Loucy (cell line): ENCODE results near the gene METAP1.
A peak's percentile ranks its signal among the peaks of the same experiment; 100 is the strongest.
"Not testable (repeated sequence)": the region's sequence is repeated elsewhere in the genome, so short reads cannot be mapped to it uniquely, and the experiment has no call there.

Source experiments
- H2AFZ ChIP-seq: fragments of 200-600 bp; sonication (generic); 2 replicates; pipeline ENCODE4 v1.6.0; 2016; ENCODE audit warnings: antibody characterized with exemption, mild to moderate bottlenecking, low read length, moderate library complexity
- H3F3A ChIP-seq: fragments of 200-600 bp; 2 replicates; pipeline ENCODE4 v1.6.0; 2016; ENCODE audit warnings: antibody characterized with exemption, low read depth, mild to moderate bottlenecking
- H3K27me3 ChIP-seq: fragments of 200-600 bp; sonication (generic); 2 replicates; pipeline ENCODE4 v1.6.1; 2014; ENCODE audit warnings: low read length, mild to moderate bottlenecking; ENCODE audit not compliant: insufficient read depth, poor library complexity, severe bottlenecking
- H3K36me3 ChIP-seq: fragments of 200-600 bp; sonication (generic); 2 replicates; pipeline ENCODE4 v1.6.1; 2016; ENCODE audit warnings: low read length; ENCODE audit not compliant: insufficient read depth
- H3K4me1 ChIP-seq: fragments of 200-600 bp; sonication (generic); 2 replicates; pipeline ENCODE4 v1.5.1; 2014; ENCODE audit warnings: low read length, mild to moderate bottlenecking; ENCODE audit not compliant: insufficient read depth, poor library complexity, severe bottlenecking
- H3K4me2 ChIP-seq: fragments of 200-600 bp; sonication (generic); 2 replicates; pipeline ENCODE4 v1.6.0; 2014; ENCODE audit warnings: antibody characterized with exemption, low read length, low read depth, mild to moderate bottlenecking; ENCODE audit not compliant: poor library complexity, severe bottlenecking
- H3K4me3 ChIP-seq: fragments of 200-600 bp; sonication (generic); 2 replicates; pipeline ENCODE4 v1.5.1; 2014; ENCODE audit warnings: low read length, mild to moderate bottlenecking, mixed read lengths; ENCODE audit not compliant: poor library complexity, severe bottlenecking
- H3K79me2 ChIP-seq: fragments of 200-600 bp; sonication (generic); 2 replicates; pipeline ENCODE4 v1.6.1; 2014; ENCODE audit warnings: low read length; ENCODE audit not compliant: insufficient read depth
- H3K9ac ChIP-seq: fragments of 200-600 bp; sonication (generic); 2 replicates; pipeline ENCODE4 v1.6.0; 2014; ENCODE audit warnings: mild to moderate bottlenecking, low read depth, low read length, moderate library complexity; ENCODE audit not compliant: poor library complexity, severe bottlenecking
- H3K9me2 ChIP-seq: fragments of 200-600 bp; sonication (generic); replicated peaks from 2 replicates; pipeline ENCODE4 v1.6.1; 2016; ENCODE audit warnings: low read depth, low read length, mixed read lengths
- H3K9me3 ChIP-seq: fragments of 200-600 bp; sonication (generic); 2 replicates; pipeline ENCODE4 v1.6.1; 2014; ENCODE audit warnings: mild to moderate bottlenecking, antibody characterized with exemption, low read length, low read depth; ENCODE audit not compliant: insufficient read depth
- H4K20me1 ChIP-seq: fragments of 200-600 bp; sonication (generic); 2 replicates; pipeline ENCODE4 v1.6.0; 2014; ENCODE audit warnings: antibody characterized with exemption, low read length, mild to moderate bottlenecking; ENCODE audit not compliant: insufficient read depth, poor library complexity, severe bottlenecking
- CTCF ChIP-seq: fragments of 200-600 bp; sonication (generic); conservative IDR thresholded peaks from 2 replicates; pipeline ENCODE4 v1.5.1; 2014; ENCODE audit warnings: mild to moderate bottlenecking, antibody characterized with exemption, low read length
- EZH2phosphoT487 ChIP-seq: fragments of 200-600 bp; IDR thresholded peaks from 2 replicates; pipeline ENCODE4 v1.6.1; 2018; ENCODE audit warnings: antibody characterized with exemption, mild to moderate bottlenecking, moderate library complexity, borderline replicate concordance

Gene METAP1

GRCh38 chr4:99099311-99099710 is 103.8 kb downstream of the METAP1 start:
- Histone ChIP-seq H3K27me3 (no peaks in the 10 kb centered on the region), H3F3A (no peaks in the 10 kb centered on the region), H3K36me3 (no peaks in the 10 kb centered on the region), H3K4me1 (peaks cover 17% of the 10 kb centered on the region), H3K4me2 (no peak overlapping the region), H2AFZ (no peak overlapping the region), H3K9ac (no peak overlapping the region), H3K4me3 (no peak overlapping the region), H3K9me3 (no peaks in the 10 kb centered on the region), H3K9me2 (no peaks in the 10 kb centered on the region), H4K20me1 (no peaks in the 10 kb centered on the region), H3K79me2 (no peaks in the 10 kb centered on the region)
- TF ChIP-seq EZH2phosphoT487 (no peak), CTCF (no peak)

DNA sequence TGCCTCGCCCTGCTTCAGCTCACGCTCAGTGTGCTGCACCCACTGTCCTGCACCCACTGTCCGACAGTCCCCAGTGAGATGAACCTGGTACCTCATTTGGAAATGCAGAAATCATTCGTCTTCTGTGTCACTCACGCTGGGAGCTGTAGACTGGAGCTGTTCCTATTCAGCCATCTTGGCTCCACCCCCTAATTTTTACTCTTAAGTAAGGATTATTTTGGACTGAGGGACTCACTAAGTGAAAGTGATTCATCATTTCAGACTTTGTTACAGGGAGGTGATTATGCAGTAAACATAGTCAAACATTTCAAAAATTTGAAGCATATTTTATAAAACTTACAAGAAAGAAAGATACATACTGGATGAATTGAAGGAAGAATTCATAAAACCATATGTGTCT is 104.3 kb downstream of the METAP1 start:
- H2AFZ ChIP-seq, H3K4me3 ChIP-seq, H3K4me2 ChIP-seq, H3K9me3 ChIP-seq, H4K20me1 ChIP-seq, H3K27me3 ChIP-seq, H3K9me2 ChIP-seq, H3K9ac ChIP-seq, H3K36me3 ChIP-seq, H3K79me2 ChIP-seq, H3F3A ChIP-seq: not testable (repeated sequence)
- H3K4me1 ChIP-seq, result peaks cover 17% of the 10 kb centered on the region

GRCh38 chr4:99100876-99101275 is 105.4 kb downstream of the METAP1 start:
- no peak overlapping the region for H3K4me3 ChIP-seq
- no peaks in the 10 kb centered on the region for H3K79me2 ChIP-seq
- no peaks in the 10 kb centered on the region for H3K9me2 ChIP-seq
- no peaks in the 10 kb centered on the region for H4K20me1 ChIP-seq
- H2AFZ ChIP-seq, result no peak overlapping the region
- H3K36me3 ChIP-seq, result no peaks in the 10 kb centered on the region
- H3K9ac ChIP-seq, result no peak overlapping the region
- no peak for TF ChIP-seq EZH2phosphoT487
- no peak for TF ChIP-seq CTCF
- no peaks in the 10 kb centered on the region for H3K9me3 ChIP-seq
- H3F3A ChIP-seq, result no peaks in the 10 kb centered on the region
- no peak overlapping the region for H3K4me2 ChIP-seq
- no peaks in the 10 kb centered on the region for H3K27me3 ChIP-seq
- H3K4me1 ChIP-seq, result peaks cover 17% of the 10 kb centered on the region

GRCh38 chr4:99102634-99103033 is 107.1 kb downstream of the METAP1 start:
- Histone ChIP-seq H3K4me3 (peak overlapping the region; percentile 39), H3K4me1 (peaks cover 17% of the 10 kb centered on the region), H4K20me1 (no peaks in the 10 kb centered on the region), H3K27me3 (no peaks in the 10 kb centered on the region), H3K36me3 (no peaks in the 10 kb centered on the region), H3K9me3 (no peaks in the 10 kb centered on the region), H3F3A (no peaks in the 10 kb centered on the region), H2AFZ (no peak overlapping the region; the same call in 1 of the 2 replicates), H3K79me2 (no peaks in the 10 kb centered on the region), H3K4me2 (peak overlapping the region; percentile 49), H3K9ac (no peak overlapping the region), H3K9me2 (no peaks in the 10 kb centered on the region)
- TF ChIP-seq EZH2phosphoT487, result no peak
- TF ChIP-seq CTCF, result no peak
